Tibial nerve (tissue), 4 donors: ENCODE measurements around the gene KMT2E.

Experiments
- EP300 ChIP-seq, 2 donors: sonication (generic); formaldehyde crosslinking; IDR thresholded peaks; one replicate each; pipeline ENCODE4 v1.6.1; 2017; ENCODE audit warnings: antibody characterized with exemption in 2 of 2, mild to moderate bottlenecking in 1 of 2
- POLR2A ChIP-seq, 2 donors: fragments of 450-650 bp; IDR thresholded peaks; one replicate each; pipeline ENCODE4 v1.6.1; 2017; ENCODE audit warnings: antibody characterized with exemption in 2 of 2, mild to moderate bottlenecking in 2 of 2, moderate library complexity in 2 of 2
- TF ChIP-seq, protein P1 (sequence below), 5 experiments: fragments of 200-600 bp in 3 of 5; fragments of 450-650 bp in 2 of 5; sonication (generic) in 3 of 5; IDR thresholded peaks; one replicate each; pipeline ENCODE4 v1.5.1; 2016 to 2019; ENCODE audit warnings: antibody characterized with exemption in 5 of 5, mild to moderate bottlenecking in 3 of 5, moderate library complexity in 2 of 5

DNA sequence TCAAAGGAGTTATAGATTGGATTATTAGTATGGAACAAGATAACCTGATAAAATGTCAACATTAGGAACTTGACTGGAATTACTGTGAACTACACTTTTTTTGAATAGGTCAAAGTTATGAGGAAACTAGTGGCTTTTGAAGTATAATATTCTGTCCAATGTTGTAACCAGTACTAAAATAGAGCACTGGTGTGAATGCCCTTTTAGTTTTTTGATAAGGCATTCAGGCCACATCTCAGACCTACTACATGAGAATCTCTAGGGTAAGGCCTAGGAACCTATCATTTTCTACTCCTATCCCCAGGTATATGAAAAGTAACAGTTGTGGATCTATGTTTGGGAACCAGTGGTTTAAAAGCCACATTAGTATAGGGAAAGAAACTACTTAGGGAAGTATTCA lies 16.4 kb downstream of the KMT2E start:
- TF ChIP-seq, protein P1, sequence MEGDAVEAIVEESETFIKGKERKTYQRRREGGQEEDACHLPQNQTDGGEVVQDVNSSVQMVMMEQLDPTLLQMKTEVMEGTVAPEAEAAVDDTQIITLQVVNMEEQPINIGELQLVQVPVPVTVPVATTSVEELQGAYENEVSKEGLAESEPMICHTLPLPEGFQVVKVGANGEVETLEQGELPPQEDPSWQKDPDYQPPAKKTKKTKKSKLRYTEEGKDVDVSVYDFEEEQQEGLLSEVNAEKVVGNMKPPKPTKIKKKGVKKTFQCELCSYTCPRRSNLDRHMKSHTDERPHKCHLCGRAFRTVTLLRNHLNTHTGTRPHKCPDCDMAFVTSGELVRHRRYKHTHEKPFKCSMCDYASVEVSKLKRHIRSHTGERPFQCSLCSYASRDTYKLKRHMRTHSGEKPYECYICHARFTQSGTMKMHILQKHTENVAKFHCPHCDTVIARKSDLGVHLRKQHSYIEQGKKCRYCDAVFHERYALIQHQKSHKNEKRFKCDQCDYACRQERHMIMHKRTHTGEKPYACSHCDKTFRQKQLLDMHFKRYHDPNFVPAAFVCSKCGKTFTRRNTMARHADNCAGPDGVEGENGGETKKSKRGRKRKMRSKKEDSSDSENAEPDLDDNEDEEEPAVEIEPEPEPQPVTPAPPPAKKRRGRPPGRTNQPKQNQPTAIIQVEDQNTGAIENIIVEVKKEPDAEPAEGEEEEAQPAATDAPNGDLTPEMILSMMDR (IDR thresholded peaks at IDR 0.05) = no peak
- TF ChIP-seq POLR2A (IDR thresholded peaks at IDR 0.05) (no peak), EP300 (IDR thresholded peaks at IDR 0.05) (no peak)
